GM12872 (cell line): Measurements from ENCODE around the gene LSM6.

Source experiments
- TF ChIP-seq, protein P1 (sequence below): IDR thresholded peaks from 3 replicates; pipeline ENCODE4 v1.5.1; 2011; ENCODE audit warnings: low read depth, mild to moderate bottlenecking, low read length, moderate library complexity; ENCODE audit not compliant: insufficient read depth

The LSM6 gene

DNA sequence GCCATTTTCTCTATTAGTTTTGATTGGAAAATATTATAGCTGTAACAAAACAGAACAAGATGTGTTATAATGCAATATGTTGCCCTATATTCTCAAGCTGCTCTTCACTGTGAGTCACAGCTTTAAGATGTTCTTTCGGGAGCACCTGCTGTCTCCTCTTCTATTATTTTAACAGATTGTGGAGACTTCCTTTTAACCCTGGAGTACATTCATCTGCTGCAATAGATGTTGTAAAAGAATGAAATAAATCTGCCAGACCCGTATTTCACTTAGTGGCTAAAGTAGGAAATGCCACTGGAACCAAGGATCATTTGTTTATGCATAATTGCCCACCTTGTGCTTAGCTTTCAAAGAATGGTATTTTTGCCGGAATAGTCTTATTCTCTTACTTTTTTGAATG, 11.1 kb downstream of the LSM6 start:
- TF ChIP-seq, protein P1, sequence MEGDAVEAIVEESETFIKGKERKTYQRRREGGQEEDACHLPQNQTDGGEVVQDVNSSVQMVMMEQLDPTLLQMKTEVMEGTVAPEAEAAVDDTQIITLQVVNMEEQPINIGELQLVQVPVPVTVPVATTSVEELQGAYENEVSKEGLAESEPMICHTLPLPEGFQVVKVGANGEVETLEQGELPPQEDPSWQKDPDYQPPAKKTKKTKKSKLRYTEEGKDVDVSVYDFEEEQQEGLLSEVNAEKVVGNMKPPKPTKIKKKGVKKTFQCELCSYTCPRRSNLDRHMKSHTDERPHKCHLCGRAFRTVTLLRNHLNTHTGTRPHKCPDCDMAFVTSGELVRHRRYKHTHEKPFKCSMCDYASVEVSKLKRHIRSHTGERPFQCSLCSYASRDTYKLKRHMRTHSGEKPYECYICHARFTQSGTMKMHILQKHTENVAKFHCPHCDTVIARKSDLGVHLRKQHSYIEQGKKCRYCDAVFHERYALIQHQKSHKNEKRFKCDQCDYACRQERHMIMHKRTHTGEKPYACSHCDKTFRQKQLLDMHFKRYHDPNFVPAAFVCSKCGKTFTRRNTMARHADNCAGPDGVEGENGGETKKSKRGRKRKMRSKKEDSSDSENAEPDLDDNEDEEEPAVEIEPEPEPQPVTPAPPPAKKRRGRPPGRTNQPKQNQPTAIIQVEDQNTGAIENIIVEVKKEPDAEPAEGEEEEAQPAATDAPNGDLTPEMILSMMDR = no peak

DNA sequence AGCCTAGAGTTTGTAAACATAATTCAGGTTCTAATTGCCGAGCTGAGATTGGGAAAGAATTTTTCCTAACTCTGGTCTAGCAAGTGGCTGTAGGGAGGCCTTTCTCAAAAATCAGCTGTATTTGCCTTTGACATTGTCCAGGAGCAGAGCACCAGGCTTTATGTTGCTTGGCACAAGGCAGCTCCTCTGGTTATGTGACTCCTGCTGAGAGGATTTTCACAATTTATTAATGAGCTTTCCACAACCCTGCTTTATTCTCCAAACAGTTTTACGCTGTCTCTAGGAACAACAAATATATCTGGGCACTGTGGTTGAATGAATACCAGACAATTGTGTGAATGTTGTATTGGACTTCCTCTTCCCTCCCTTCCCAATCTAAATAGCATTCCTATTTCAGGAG, 14.9 kb downstream of the LSM6 start:
- TF ChIP-seq, protein P1 = no peak

DNA sequence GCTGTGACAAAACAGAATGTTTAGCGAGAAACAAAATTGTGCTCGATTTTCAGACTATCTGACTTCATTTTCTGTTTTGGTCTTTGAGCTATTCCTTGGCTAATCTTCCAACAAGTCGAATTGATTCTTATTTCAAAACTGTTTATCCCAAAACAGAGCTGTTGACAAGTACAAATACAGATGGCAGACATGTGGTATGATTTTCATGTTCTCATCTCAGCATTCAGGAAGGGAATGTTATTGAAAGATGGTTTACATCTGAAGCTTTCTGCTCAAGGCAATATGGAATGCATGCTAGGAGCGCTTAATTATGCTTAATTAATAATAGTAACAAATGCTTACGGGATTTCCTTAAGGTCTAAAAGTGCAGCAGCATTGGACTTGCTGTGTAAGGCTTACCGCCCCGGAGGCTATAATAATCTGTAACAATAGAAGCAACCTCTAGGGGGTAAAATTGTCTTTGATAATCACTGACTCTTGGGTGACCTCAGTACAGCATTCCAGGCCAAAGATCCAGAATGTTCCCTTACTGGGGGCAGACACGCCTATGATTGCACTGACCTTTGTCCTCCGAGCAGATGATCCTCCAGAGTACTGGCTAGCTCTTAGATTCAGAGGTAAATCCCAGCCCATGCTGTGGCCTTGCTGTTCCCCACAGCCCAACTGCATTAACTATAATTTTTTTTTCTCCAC, 16.4 kb downstream of the LSM6 start:
- TF ChIP-seq, protein P1 = no peak

DNA sequence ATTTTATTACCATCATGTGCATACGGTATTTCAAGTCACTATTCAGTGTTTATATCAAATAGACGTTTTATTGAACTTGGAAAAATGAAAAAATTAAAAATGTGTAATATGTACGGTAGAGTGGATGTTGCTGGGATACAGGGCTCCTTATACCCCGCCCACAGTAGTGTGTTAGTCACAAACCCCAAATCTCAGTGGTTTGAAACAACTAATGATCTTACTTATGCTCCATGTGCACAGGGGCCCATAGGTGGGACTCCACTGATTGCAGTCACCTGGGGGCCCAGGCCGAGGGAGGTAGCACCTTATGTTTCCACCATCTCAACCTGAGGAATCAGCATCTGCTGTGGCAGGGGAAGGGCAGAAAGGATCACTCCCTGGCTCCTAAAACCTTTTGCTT, 18.1 kb downstream of the LSM6 start:
- TF ChIP-seq, protein P1 = no peak

DNA sequence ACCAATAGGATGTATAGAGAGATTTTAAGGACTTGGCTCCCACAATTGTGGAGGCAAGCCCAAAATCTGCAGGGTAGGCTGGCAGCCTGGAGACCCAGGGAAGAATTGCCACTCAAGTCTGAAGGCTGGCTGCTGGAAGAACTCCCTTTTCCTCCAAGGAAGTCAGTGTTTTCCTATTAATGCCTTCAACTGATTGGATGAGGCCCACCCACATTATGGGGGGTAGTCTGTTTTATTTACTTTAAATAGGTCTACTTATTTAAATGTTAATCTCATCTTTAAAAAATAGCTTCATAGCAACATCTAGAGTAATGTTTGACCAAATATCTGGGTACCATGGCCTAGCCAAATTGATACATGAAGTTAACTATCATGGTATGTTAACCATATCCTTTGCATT, 18.7 kb downstream of the LSM6 start:
- TF ChIP-seq, protein P1 = no peak

DNA sequence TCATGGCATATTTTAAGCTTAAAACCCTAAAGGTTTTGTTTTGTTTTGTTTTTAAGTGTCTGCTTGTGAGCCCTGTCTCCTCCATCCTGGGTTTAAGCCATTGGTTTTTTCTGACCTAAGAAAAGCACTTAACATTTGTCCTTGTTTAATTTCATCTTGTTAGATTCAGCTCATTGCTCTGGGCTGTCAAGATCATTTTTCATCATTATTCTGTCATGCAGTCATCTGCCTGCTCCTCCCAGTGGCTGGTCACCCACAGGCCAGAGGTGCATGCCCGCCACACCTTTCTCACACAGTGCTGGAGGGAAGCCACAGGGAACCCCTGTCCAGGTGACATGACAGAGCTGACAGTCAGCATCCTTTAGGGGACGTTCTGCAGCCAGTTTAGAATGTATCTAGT, 27.1 kb downstream of the LSM6 start:
- TF ChIP-seq, protein P1 = no peak

DNA sequence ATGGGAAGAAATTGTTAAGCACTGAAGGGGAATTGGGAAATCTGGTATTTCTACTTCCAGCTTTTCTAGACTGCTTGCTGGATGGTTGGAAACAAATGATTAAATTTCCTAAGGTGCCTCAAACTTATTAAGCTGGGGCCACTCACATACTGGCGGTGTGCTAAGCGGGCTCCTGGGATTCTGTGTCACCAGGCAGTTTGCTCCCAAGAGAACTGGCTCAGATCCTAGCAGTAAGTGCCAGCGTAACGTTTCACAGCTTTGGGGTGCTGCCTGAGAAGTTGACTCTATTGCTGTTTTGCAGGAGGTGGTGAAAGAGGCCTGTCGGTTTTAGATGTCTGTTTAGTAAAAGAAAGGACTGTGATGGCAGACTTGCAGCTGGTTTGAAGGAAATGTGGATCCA, 31.9 kb downstream of the LSM6 start:
- TF ChIP-seq, protein P1 = no peak
